Measurements from ENCODE around the gene CATSPER4.

DNA sequence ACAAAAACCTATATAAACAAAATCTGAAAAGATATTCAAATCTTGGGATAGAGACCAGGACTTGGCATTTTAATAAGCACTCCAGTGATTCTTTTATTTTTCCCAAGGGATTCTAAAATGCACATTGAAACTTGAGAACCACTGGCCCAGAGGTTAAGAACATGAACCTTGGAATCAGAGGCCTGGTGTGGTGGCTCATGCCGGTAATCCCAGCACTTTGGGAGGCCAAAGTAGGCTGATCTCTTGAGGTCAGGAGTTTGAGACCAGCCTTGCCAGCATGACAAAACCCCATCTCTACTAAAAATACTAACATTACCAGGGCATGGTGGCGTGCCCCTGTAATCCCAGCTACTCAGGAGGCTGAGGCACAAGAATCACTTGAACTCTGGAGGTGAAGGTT lies 30.7 kb downstream of the CATSPER4 start:
- TF ChIP-seq, protein P1, sequence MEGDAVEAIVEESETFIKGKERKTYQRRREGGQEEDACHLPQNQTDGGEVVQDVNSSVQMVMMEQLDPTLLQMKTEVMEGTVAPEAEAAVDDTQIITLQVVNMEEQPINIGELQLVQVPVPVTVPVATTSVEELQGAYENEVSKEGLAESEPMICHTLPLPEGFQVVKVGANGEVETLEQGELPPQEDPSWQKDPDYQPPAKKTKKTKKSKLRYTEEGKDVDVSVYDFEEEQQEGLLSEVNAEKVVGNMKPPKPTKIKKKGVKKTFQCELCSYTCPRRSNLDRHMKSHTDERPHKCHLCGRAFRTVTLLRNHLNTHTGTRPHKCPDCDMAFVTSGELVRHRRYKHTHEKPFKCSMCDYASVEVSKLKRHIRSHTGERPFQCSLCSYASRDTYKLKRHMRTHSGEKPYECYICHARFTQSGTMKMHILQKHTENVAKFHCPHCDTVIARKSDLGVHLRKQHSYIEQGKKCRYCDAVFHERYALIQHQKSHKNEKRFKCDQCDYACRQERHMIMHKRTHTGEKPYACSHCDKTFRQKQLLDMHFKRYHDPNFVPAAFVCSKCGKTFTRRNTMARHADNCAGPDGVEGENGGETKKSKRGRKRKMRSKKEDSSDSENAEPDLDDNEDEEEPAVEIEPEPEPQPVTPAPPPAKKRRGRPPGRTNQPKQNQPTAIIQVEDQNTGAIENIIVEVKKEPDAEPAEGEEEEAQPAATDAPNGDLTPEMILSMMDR (IDR thresholded peaks at IDR 0.05): no peak
- TF ChIP-seq POLR2A (IDR thresholded peaks at IDR 0.05): no peak

Measured in heart left ventricle (tissue), 13 donors.